Measurements from ENCODE around the gene CYTH4. TPM values are rescaled to one million over a fixed set of nuclear protein-coding genes. Genes with fewer than 3 reads are reported as not detected.

Gene CYTH4
- total RNA-seq, 4 donors from 2014 or later, result 1.9 to 10.3 (median 3.4) TPM

- H3K4me3 ChIP-seq, result no peak overlapping the region
- H3K9me3 ChIP-seq, result no peaks in the 10 kb centered on the region
- intact Hi-C loops (cut with DNase I), result no loop called here
- no peak for DNase-seq
- H3K27ac ChIP-seq, result no peak overlapping the region
- H3K27me3 ChIP-seq, result peaks cover 0 to 71% (median 0%) of the 10 kb centered on the region in 4 donors
- H3K4me1 ChIP-seq, result peaks cover 0 to 27% (median 0%) of the 10 kb centered on the region in 3 donors
- no peaks in the 10 kb centered on the region for H3K36me3 ChIP-seq
- 80 to 92% methylated on average over 2 to 3 of the region's 3 CpGs for WGBS, 2 donors
- TF ChIP-seq POLR2A (IDR thresholded peaks at IDR 0.05) (no peak), CTCF (IDR thresholded peaks at IDR 0.05) (no peak)
These were observed 46.3 kb upstream of the CYTH4 start for GRCh38 chr22:37235897-37236607.

DNA sequence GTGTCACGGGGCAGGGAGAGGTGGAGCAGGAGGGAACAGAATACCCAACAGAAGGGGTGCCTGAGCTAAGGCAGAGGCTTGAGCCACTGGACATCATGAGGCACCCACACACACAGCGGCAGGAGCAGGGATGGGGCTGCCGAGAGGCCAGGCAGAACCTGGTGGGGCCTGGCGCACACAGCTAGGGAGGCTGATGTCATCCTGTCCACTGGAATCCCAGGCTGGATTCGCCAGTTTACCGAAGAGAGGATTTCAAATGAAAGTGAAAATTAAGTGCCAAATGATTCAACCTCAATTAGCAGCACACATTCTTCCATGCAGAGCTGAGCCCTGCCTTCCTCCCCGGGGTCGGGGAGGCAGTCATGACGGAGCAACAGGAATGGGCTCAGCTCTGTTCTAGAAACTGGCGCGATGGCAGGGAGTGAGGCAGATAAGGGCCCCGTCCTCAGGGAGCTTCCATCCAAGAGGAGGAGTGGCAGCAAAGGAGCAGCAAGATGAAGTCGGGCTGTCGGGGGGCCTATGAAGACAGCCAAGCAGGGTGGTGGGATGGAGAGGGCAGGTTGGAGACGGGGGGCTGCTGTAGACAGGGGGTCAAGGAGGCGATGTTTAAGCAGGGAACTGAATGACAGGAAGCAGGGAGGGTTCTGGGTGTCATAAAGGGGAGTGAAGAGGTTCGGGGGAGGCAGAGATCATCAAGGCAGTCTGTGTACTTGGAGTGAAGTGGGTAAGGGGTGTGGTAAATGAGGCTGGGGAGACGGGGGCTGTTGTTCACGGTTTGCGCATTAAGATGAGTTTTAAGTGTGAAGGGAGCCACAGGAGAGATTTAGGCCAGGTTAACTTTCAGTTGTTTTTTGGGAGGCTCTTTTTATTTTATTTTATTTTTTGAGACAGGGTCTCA is 44.7 kb upstream of the CYTH4 start:
- no peak overlapping the region for H3K4me3 ChIP-seq
- H3K9me3 ChIP-seq, result no peaks in the 10 kb centered on the region
- intact Hi-C loops (cut with DNase I), result no loop called here
- H3K27me3 ChIP-seq, result peaks cover 0 to 75% (median 0%) of the 10 kb centered on the region in 4 donors
- no peaks in the 10 kb centered on the region for H3K36me3 ChIP-seq
- no peak for DNase-seq
- no peak for TF ChIP-seq POLR2A (IDR thresholded peaks at IDR 0.05)
- no peak for TF ChIP-seq CTCF (IDR thresholded peaks at IDR 0.05)
- WGBS, 2 donors, result 68 to 75% methylated on average over 17 to 20 of the region's 20 CpGs
- H3K27ac ChIP-seq, result peak overlapping the region in 1 of 4 donors; percentile 29
- peaks cover 0 to 34% (median 0%) of the 10 kb centered on the region in 3 donors for H3K4me1 ChIP-seq

GRCh38 chr22:37239336-37240239 is 42.7 kb upstream of the CYTH4 start:
- intact Hi-C loops (cut with DNase I), result no loop called here
- H3K9me3 ChIP-seq, result no peaks in the 10 kb centered on the region
- H3K4me1 ChIP-seq, result peaks cover 0 to 53% (median 7%) of the 10 kb centered on the region in 3 donors
- DNase-seq, result no peak
- WGBS, 2 donors, result 75 to 83% methylated on average over 6 to 7 of the region's 10 CpGs
- TF ChIP-seq CTCF (IDR thresholded peaks at IDR 0.05) (no peak), POLR2A (IDR thresholded peaks at IDR 0.05) (no peak)
- no peak overlapping the region for H3K4me3 ChIP-seq
- no peaks in the 10 kb centered on the region for H3K36me3 ChIP-seq
- H3K27me3 ChIP-seq, result peaks cover 0 to 82% (median 0%) of the 10 kb centered on the region in 4 donors
- no peak overlapping the region for H3K27ac ChIP-seq

- H3K9me3 ChIP-seq, result no peaks in the 10 kb centered on the region
- no peak overlapping the region for H3K27ac ChIP-seq
- peaks cover 0 to 55% (median 7%) of the 10 kb centered on the region in 3 donors for H3K4me1 ChIP-seq
- no peaks in the 10 kb centered on the region for H3K36me3 ChIP-seq
- TF ChIP-seq CTCF (IDR thresholded peaks at IDR 0.05) (no peak), POLR2A (IDR thresholded peaks at IDR 0.05) (no peak)
- 76 to 78% methylated on average over 7 to 10 of the region's 11 CpGs for WGBS, 2 donors
- DNase-seq, result no peak
- H3K4me3 ChIP-seq, result no peak overlapping the region
- intact Hi-C loops (cut with DNase I), result no loop called here
- peaks cover 0 to 82% (median 0%) of the 10 kb centered on the region in 4 donors for H3K27me3 ChIP-seq
These were observed 41.9 kb upstream of the CYTH4 start for GRCh38 chr22:37240240-37240940.
